GM12878 (cell line): ENCODE data around the gene GLB1L. TPM values are rescaled to one million over a fixed set of nuclear protein-coding genes. Genes with fewer than 3 reads are reported as not detected.

Experiments used
- ATF7 ChIP-seq: fragments of 450-650 bp; IDR thresholded peaks from 2 replicates; pipeline ENCODE4 v1.6.1; 2016; ENCODE audit warnings: low read depth, mild to moderate bottlenecking
- BRCA1 ChIP-seq: IDR thresholded peaks from 2 replicates; pipeline ENCODE4 v1.6.1; 2011; ENCODE audit warnings: low read depth, low read length, improper control_type of control experiment
- CHD1 ChIP-seq: IDR thresholded peaks from 2 replicates; pipeline ENCODE4 v1.6.1; 2012; ENCODE audit warnings: low read depth, low read length, improper control_type of control experiment
- CHD2 ChIP-seq: IDR thresholded peaks from 2 replicates; pipeline ENCODE4 v1.6.1; 2011; ENCODE audit warnings: low read depth, low read length, improper control_type of control experiment, borderline replicate concordance
- CREB1 ChIP-seq: IDR thresholded peaks from 2 replicates; pipeline ENCODE4 v1.6.1; 2012; ENCODE audit warnings: low read depth, mild to moderate bottlenecking, inconsistent platforms
- FOS ChIP-seq: IDR thresholded peaks from 3 replicates; pipeline ENCODE4 v1.6.1; 2011; ENCODE audit warnings: borderline replicate concordance; ENCODE audit not compliant: insufficient read length; ENCODE audit errors: extremely low read depth
- JUND ChIP-seq: IDR thresholded peaks from 2 replicates; pipeline ENCODE4 v1.6.1; 2012; ENCODE audit warnings: low read depth, mild to moderate bottlenecking, low read length, improper control_type of control experiment, moderate library complexity
- KDM1A ChIP-seq: fragments of 200-600 bp; sonication (generic); IDR thresholded peaks from 2 replicates; pipeline ENCODE4 v1.6.1; 2016; ENCODE audit warnings: borderline replicate concordance
- LARP7 ChIP-seq: fragments of 450-650 bp; IDR thresholded peaks from 2 replicates; pipeline ENCODE4 v1.6.1; 2017; ENCODE audit warnings: mild to moderate bottlenecking
- MEF2A ChIP-seq: IDR thresholded peaks from 2 replicates; pipeline ENCODE4 v1.6.1; 2011; ENCODE audit warnings: low read depth, mild to moderate bottlenecking, low read length, moderate library complexity; ENCODE audit not compliant: insufficient read depth
- MTA2 ChIP-seq: fragments of 450-650 bp; IDR thresholded peaks from 2 replicates; pipeline ENCODE4 v1.6.1; 2016; ENCODE audit warnings: low read depth, mild to moderate bottlenecking, moderate library complexity
- NFXL1 ChIP-seq: fragments of 450-650 bp; IDR thresholded peaks from 2 replicates; pipeline ENCODE4 v1.6.1; 2017; ENCODE audit warnings: antibody characterized with exemption, mild to moderate bottlenecking, borderline replicate concordance
- POLR2AphosphoS2 ChIP-seq: IDR thresholded peaks from 2 replicates; pipeline ENCODE4 v1.6.1; 2011; ENCODE audit warnings: low read depth, mild to moderate bottlenecking, low read length, improper control_type of control experiment, moderate library complexity
- POU2F2 ChIP-seq: IDR thresholded peaks from 3 replicates; pipeline ENCODE4 v1.6.1; 2011; ENCODE audit warnings: low read depth, mild to moderate bottlenecking, low read length, borderline replicate concordance
- RCOR1 ChIP-seq: conservative IDR thresholded peaks from 2 replicates; pipeline ENCODE4 v1.6.1; 2012; ENCODE audit warnings: low read depth, low read length, improper control_type of control experiment
- RUNX3 ChIP-seq: IDR thresholded peaks from 2 replicates; pipeline ENCODE4 v1.6.1; 2012; ENCODE audit warnings: low read length, inconsistent platforms
- SMAD1 ChIP-seq: fragments of 450-650 bp; IDR thresholded peaks from 2 replicates; pipeline ENCODE4 v1.6.1; 2018; ENCODE audit warnings: mild to moderate bottlenecking, low read depth; ENCODE audit not compliant: partially characterized antibody
- ZNF274 ChIP-seq: IDR thresholded peaks from one replicate; pipeline ENCODE4 v1.8.0; 2011; ENCODE audit not compliant: insufficient read length, insufficient read depth
- polyA plus RNA-seq, 11 experiments: library from polyadenylated mRNA; depleted of rRNA in 4 of 11; unstranded in 6 of 11; stranded (reverse) in 5 of 11; fragments of >200 nt; fragmentation: Nextera tagmentation in 4 of 11; fragmentation: Illumina TruSeq in 1 of 11; extraction: Ambion mirVana in 4 of 11; extraction: Trizol in 1 of 11; gene quantifications; 1 replicate in 1 of 11; 2 replicates in 10 of 11; pipeline versions ENCODE4 v1.2.1 to v1.2.3, GENCODE V29; 2011 to 2016; ENCODE audit warnings: inconsistent platforms in 2 of 11, missing spikeins in 2 of 11, low read depth in 1 of 11
- total RNA-seq, 4 experiments: library from RNA; depleted of rRNA in 3 of 4; stranded (reverse); fragments of >200 nt in 3 of 4; fragmentation: Illumina TruSeq in 1 of 4; extraction: Trizol in 1 of 4; gene quantifications; 2 replicates each; pipeline versions ENCODE4 v1.2.1 to v1.2.3, GENCODE V29; 2013 to 2021
- TF ChIP-seq, protein P1 (sequence below): fragments of 450-650 bp; IDR thresholded peaks from 2 replicates; pipeline ENCODE4 v1.6.1; 2016; ENCODE audit warnings: mild to moderate bottlenecking, moderate library complexity, borderline replicate concordance
- TF ChIP-seq, protein P2 (sequence below): IDR thresholded peaks from 2 replicates; pipeline ENCODE4 v1.6.1; 2012; ENCODE audit warnings: low read depth, low read length, improper control_type of control experiment
- TF ChIP-seq, protein P3 (sequence below): fragments of 450-650 bp; IDR thresholded peaks from 2 replicates; pipeline ENCODE4 v1.6.1; 2016; ENCODE audit warnings: mild to moderate bottlenecking
- TF ChIP-seq, protein P4 (sequence below): IDR thresholded peaks from 2 replicates; pipeline ENCODE4 v1.6.1; 2011; ENCODE audit warnings: borderline replicate concordance, low read depth, mild to moderate bottlenecking, moderate library complexity, mixed read lengths, low read length; ENCODE audit not compliant: insufficient read depth; ENCODE audit errors: extremely low read length

Gene GLB1L
- total and polyA plus RNA-seq, 10 of the 15 experiments (the other 5 are each of a cell fraction or from before 2014, with no cell fraction given), result 0.29 to 4.6 (median 2.7) TPM

DNA sequence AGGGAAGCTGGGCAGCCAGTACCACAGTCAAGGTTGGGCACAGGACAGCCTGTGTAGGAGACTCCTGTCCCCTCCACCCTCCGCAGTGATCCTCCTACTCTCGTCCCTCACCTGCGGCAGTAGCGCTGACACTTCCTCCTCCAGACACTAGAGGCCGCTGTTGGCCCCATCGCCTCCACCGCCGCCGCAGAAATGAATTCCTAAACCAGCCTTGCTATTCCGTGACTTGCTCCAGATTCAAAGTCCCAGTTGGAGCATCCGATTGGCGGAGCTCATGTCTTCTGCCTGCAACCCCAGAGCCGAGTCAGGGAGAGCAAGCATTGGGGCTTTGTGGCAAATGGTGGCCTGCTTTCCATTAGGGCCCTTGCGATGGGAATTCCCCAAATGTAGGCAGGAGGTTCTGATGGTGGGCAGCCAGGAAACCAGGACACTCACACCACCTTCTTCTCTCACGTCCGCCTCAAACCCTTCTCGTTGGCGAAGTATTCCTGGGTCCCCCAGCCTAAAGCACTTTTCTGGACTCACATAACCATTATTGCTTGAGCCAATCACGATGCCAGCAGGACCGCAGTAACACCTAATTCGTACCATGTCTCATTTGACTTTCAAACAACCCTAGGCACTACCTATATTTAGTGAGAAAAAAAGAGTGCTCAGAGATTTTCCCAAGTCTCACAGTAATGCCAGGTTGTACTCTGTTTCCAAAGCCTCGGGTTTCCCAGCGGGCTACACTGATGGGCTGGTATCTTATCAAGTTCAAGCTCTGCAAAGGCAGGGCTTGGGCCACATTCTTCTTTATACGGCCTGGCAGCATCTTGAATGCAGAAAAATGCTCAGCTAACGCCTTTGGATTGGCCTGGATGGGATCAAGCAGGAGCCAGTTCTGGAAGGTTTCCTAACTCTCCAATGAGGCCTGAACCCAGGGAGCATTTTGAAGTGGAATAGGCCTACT lies 32.7 kb upstream of the GLB1L start (continued):
- TF ChIP-seq BRCA1 (no peak), MTA2 (peak; percentile 62; the same call in 1 of the 2 replicates), ATF7 (peak; percentile 22; the same call in 1 of the 2 replicates), KDM1A (no peak), LARP7 (peak; percentile 60; the same call in 1 of the 2 replicates), CHD1 (no peak), JUND (no peak), NFXL1 (no peak), FOS (no peak), RCOR1 (no peak), ZNF274 (no peak), MEF2A (no peak), CREB1 (no peak), POU2F2 (peak; percentile 35; the same call in 1 of the 3 replicates), RUNX3 (peak; percentile 59), POLR2AphosphoS2 (no peak), SMAD1 (no peak), CHD2 (0 out of 2 replicates have a peak, but pooled peaks have one; percentile 34)
- TF ChIP-seq, protein P1, sequence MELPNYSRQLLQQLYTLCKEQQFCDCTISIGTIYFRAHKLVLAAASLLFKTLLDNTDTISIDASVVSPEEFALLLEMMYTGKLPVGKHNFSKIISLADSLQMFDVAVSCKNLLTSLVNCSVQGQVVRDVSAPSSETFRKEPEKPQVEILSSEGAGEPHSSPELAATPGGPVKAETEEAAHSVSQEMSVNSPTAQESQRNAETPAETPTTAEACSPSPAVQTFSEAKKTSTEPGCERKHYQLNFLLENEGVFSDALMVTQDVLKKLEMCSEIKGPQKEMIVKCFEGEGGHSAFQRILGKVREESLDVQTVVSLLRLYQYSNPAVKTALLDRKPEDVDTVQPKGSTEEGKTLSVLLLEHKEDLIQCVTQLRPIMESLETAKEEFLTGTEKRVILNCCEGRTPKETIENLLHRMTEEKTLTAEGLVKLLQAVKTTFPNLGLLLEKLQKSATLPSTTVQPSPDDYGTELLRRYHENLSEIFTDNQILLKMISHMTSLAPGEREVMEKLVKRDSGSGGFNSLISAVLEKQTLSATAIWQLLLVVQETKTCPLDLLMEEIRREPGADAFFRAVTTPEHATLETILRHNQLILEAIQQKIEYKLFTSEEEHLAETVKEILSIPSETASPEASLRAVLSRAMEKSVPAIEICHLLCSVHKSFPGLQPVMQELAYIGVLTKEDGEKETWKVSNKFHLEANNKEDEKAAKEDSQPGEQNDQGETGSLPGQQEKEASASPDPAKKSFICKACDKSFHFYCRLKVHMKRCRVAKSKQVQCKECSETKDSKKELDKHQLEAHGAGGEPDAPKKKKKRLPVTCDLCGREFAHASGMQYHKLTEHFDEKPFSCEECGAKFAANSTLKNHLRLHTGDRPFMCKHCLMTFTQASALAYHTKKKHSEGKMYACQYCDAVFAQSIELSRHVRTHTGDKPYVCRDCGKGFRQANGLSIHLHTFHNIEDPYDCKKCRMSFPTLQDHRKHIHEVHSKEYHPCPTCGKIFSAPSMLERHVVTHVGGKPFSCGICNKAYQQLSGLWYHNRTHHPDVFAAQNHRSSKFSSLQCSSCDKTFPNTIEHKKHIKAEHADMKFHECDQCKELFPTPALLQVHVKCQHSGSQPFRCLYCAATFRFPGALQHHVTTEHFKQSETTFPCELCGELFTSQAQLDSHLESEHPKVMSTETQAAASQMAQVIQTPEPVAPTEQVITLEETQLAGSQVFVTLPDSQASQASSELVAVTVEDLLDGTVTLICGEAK, result no peak
- TF ChIP-seq, protein P2, sequence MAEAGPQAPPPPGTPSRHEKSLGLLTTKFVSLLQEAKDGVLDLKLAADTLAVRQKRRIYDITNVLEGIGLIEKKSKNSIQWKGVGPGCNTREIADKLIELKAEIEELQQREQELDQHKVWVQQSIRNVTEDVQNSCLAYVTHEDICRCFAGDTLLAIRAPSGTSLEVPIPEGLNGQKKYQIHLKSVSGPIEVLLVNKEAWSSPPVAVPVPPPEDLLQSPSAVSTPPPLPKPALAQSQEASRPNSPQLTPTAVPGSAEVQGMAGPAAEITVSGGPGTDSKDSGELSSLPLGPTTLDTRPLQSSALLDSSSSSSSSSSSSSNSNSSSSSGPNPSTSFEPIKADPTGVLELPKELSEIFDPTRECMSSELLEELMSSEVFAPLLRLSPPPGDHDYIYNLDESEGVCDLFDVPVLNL, result no peak
- TF ChIP-seq, protein P3, sequence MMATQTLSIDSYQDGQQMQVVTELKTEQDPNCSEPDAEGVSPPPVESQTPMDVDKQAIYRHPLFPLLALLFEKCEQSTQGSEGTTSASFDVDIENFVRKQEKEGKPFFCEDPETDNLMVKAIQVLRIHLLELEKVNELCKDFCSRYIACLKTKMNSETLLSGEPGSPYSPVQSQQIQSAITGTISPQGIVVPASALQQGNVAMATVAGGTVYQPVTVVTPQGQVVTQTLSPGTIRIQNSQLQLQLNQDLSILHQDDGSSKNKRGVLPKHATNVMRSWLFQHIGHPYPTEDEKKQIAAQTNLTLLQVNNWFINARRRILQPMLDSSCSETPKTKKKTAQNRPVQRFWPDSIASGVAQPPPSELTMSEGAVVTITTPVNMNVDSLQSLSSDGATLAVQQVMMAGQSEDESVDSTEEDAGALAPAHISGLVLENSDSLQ, result no peak; the same call in 1 of the 2 replicates
- TF ChIP-seq, protein P4, sequence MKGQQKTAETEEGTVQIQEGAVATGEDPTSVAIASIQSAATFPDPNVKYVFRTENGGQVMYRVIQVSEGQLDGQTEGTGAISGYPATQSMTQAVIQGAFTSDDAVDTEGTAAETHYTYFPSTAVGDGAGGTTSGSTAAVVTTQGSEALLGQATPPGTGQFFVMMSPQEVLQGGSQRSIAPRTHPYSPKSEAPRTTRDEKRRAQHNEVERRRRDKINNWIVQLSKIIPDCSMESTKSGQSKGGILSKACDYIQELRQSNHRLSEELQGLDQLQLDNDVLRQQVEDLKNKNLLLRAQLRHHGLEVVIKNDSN, result no peak
